ENCODE data around the gene SMC6. TPM values are rescaled to one million over a fixed set of nuclear protein-coding genes. Genes with fewer than 3 reads are reported as not detected.

The SMC6 gene
- total RNA-seq, 4 donors from 2014 or later, result 12.8 to 26.6 (median 16.8) TPM

- TF ChIP-seq CTCF (IDR thresholded peaks at IDR 0.05; ENCODE audit: low read depth), result no peak
Observed at GRCh38 chr2:17616405-17616804, 137.2 kb downstream of the SMC6 start.

- no peak for TF ChIP-seq CTCF (IDR thresholded peaks at IDR 0.05; ENCODE audit: low read depth)
Observed at GRCh38 chr2:17615728-17616351, 137.8 kb downstream of the SMC6 start.

- TF ChIP-seq CTCF (IDR thresholded peaks at IDR 0.05; ENCODE audit: low read depth), result no peak
Observed at GRCh38 chr2:17615147-17615546, 138.5 kb downstream of the SMC6 start.

- no peak for TF ChIP-seq CTCF (IDR thresholded peaks at IDR 0.05; ENCODE audit: low read depth)
Observed at GRCh38 chr2:17614174-17614930, 139.3 kb downstream of the SMC6 start.

Other genes with a start within 250 kb of the SMC6 start
- gene RAD51AP2, start 235.4 kb downstream of the SMC6 start, total RNA-seq, result not detected
- gene VSNL1, start 213.1 kb downstream of the SMC6 start, total RNA-seq, result not detected
- 1 to 10 TPM; 4.5 to 9.1 (median 5.9) TPM for gene GEN1, start 328 bp upstream of the SMC6 start, total RNA-seq
- gene MSGN1, start 62.6 kb upstream of the SMC6 start, total RNA-seq, result not detected
- gene KCNS3, start 124.9 kb upstream of the SMC6 start, total RNA-seq, result 1 to 10 TPM; 2.2 to 5.9 (median 4.6) TPM